Inflammatory macrophage (primary cell): Measurements from ENCODE around the gene XRN1.
"Not testable (repeated sequence)": the region's sequence is repeated elsewhere in the genome, so short reads cannot be mapped to it uniquely, and the experiment has no call there.

Experiments used
- DNase-seq, 2 donors: peaks; one replicate each; pipeline ENCODE4 v3.0.0-alpha.2; 2020 to 2022

XRN1 gene

GRCh38 chr3:142332390-142332789 is 115.4 kb downstream of the XRN1 start:
- DNase-seq, result no peak

DNA sequence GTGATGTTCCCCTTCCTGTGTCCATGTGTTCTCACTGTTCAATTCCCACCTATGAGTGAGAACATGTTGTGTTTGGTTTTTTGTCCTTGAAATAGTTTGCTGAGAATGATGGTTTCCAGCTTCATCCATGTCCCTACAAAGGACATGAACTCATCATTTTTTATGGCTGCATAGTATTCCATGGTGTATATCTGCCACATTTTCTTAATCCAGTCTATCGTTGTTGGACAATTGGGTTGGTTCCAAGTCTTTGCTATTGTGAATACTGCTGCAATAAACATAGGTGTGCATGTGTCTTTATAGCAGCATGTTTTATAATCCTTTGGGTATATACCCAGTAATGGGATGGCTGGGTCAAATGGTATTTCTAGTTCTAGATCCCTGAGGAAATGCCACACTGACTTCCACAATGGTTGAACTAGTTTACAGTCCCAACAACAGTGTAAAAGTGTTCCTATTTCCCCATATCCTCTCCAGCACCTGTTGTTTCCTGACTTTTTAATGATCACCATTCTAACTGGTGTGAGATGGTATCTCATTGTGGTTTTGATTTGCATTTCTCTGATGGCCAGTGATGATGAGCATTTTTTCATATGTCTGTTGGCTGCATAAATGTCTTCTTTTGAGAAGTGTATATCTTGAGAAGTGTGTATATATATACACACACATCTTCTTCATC is 123.4 kb downstream of the XRN1 start:
- not testable (repeated sequence) for DNase-seq

DNA sequence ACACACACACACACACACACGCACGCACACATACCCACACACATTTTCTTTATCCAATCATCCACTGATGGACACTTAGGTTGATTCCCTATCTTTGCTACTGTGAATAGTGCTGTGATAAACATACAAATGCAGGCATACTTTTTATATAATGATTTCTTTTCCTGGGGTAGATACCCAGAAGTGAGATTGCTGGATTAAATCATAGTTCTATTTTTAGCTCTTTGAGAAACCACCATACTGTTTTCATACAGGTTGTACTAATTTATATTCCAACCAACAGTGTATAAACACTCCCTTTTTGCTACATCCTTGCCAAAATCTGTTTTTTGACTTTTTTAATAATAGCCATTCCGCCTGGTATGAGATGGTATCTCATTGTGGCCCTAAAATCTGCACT is 127.9 kb downstream of the XRN1 start:
- DNase-seq, result no peak

DNA sequence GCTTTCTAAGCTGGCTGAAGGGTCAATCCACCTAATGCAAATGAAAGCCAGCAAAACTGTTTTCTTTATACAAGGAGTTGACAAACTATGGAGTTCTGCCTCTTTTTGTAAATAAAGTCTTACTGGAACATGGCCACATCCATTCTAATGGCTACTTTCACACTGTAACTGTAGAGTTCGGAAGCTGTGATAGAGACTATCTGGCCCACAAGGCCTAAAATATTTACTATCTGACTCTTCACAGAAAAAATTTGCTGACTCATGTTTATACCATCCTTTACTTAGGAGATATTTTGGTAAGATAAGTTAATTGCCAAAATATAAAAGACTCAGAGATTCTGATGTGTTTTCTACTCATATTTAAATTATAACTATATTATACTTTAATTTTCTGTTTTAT is 128.7 kb downstream of the XRN1 start:
- DNase-seq, result no peak

DNA sequence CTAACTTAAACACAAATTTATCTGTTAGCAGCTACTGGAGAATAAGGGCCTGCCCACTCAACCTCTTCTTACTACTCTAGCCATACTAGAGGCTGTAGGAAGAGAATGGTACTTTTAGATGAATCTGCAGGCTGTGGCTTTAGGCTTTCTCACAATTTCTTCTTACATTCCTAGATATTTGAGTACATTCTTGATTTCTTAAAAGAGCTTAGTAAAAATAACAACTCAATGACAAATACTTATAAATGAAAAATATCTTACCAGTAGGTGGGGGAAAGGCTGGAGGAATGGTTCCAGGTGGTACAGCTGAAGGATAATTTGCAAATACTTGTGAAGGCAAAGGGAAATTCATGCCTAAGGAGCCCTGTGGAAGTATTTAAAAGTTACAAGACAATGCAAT is 129.5 kb downstream of the XRN1 start:
- no peak for DNase-seq

DNA sequence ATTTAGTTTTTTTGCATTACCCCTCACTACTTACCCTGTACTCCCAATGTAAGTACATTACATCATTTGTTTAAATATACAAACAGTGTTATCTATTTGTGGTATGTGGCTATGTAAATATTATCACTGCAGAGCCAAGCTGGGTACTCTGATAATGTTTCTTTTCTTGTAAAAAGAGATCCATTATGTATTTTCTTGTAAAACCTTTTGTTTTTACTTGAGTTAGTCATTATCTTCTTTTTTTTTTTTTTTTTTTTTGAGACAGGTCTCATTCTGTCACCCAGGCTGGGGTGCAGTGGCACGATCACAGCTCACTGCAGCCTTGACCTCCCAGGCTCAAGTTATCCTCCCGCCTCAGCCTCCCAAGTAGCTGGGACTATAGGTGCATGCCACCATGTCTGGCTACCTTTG is 131.9 kb downstream of the XRN1 start:
- not testable (repeated sequence) for DNase-seq

- no peak for DNase-seq
Observed at GRCh38 chr3:142315083-142315482, 132.8 kb downstream of the XRN1 start.

GRCh38 chr3:142310439-142310838 is 137.4 kb downstream of the XRN1 start:
- DNase-seq, result no peak

- DNase-seq, result not testable (repeated sequence)
Observed at GRCh38 chr3:142302847-142303246, 145.0 kb downstream of the XRN1 start.

- DNase-seq, result no peak
Observed at GRCh38 chr3:142298626-142299025, 149.2 kb downstream of the XRN1 start.

- no peak for DNase-seq
Observed at GRCh38 chr3:142296507-142296906, 151.3 kb downstream of the XRN1 start.

DNA sequence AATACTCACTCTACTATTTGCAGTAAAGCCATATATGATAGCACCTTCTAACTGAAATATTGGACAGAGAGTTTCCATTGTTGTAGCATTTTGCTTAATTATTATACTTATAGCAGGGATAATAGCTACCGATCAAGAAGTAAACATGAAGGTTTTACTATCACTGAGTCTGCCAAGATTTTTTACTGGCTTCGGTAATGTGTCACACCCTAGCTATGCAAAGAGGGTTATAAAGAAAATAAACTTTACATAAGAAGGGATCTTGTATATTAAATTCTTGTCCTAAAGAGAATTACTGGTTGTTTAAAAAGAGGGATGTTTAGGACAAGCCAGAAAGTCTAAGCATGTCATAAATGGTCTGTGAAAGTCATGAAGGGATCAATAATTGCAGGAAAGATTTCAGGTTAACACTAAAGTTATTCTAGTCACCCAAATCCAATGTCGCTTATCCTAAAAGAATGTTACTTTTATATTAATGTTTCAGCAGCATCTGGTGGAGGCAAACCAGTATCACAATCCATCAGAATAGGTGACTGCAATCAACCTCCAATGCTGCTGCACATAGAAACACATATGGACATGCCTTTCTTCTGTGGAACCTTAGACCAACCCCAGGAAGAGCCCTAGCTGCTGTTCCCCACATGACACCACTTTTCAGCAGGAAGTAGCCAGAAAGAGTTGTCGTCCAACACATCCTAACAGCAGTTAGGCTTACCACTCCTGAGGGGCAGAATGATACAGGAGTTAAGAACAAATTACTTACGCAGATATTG is 159.8 kb downstream of the XRN1 start:
- no peak for DNase-seq

DNA sequence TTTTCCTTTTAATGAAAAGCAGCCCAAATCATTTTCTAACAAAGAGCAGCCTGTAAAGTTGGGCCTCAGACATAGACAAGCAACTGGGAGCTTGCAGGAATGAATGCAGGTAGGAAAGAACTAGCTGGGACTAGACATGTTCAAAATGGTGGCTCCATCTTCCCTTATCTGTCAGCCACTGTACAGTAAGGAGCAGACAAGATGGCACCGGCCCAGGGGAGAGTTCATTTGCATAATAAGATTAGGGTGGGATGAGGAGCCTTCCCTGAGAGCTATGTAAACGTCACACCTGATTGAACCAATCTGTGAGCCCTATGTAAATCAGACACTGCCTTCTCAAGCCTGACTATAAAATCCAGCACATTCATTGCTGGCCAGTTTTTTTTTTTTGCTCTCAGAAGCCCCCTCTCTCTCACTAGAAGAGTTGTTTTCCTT is 162.7 kb downstream of the XRN1 start:
- no peak for DNase-seq

DNA sequence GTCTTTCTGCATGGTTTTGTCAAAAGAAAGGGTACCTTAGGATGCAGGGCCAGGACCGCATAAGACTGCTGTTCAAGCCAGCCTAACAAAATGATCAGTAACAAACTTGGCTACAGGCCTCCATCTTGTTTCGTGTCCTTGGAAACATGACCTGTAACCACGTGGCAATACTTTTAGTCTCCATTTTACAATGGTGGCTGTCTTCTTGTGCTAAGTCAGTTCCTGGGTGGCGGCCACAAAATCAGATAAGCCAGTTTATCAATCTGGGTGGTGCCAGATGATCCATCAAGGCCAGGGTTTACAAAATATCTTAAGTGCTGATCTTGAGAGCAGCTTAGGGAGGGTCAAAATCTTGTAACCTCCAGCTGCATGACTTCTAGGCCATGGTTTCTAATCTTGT is 165.3 kb downstream of the XRN1 start:
- DNase-seq, result no peak

GRCh38 chr3:142281474-142281873 is 166.4 kb downstream of the XRN1 start:
- no peak for DNase-seq

GRCh38 chr3:142279965-142280590 is 167.8 kb downstream of the XRN1 start:
- DNase-seq, result peak; percentile 78 to 83

GRCh38 chr3:142278451-142278850 is 169.4 kb downstream of the XRN1 start:
- no peak for DNase-seq

GRCh38 chr3:142276781-142277180 is 171.1 kb downstream of the XRN1 start:
- peak; percentile 80 to 87 for DNase-seq

GRCh38 chr3:142275856-142276255 is 172.0 kb downstream of the XRN1 start:
- DNase-seq, result peak; percentile 56 to 95

DNA sequence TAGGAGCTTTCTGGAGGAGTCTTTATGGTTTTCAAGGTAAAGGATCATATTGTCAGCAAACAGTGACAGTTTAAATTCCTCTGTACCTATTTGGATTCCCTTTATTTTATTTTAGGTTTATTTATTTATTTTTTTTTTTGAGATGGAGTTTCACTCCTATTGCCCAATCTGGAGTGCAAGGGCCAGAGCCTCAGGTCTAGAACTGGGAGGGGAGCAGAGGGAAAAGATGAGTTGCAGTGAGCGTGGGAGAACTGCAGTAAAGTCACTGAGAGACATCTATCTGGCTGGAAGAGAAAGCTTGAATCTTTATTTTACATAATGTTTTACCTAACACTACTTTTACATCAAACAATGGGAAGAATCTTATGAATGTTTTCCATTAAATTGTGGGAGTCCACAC is 172.9 kb downstream of the XRN1 start:
- DNase-seq, result no peak

DNA sequence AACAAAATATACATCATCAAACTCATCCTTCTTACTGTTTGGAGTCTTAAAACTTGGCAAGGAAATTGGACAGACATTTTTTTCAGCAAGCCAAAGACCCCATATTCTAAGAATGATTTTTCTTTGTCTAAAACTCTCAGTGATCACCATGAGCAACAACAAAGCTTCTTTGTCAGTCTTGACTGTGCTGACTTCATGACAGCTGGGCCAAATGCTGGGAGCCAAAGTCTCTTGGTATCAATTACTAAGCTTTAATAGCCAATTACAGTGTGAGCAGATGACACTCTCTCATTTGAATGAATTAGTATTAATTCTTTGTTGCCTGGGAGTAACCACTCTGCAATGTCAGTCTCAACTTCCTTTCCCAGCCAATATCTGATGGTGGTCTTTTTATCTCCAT is 174.3 kb downstream of the XRN1 start:
- no peak for DNase-seq

DNA sequence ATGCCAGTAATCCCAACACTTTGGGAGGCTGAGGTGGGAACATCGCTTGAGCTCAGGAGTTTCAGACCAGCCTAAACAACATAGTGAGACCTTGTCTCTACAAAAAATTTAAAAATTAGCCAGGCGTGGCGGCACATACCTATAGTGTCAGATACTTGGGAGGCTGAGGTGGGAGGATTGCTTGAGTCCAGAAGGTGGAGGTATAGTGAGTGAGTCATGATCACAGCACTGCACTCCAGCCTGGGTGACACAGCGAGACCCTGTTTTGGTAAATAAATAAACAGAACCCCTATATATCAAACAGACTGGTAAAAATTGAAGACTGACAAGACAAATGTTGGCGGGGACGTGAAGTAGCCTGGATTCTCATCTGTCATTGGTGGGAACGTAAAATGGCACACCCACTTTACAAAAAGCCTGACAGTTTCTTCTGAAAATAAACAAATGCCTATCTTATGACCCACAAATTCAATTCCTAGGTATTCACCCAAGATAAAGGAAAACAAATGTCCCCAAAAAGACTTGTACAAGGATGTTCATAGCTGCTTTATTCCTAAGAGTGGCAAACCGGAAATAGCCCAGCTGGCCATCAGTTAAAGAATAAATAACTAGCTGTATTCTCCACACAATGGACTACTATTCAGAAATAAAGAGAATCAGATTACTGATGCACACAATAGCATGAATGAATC is 175.5 kb downstream of the XRN1 start:
- no peak for DNase-seq

DNA sequence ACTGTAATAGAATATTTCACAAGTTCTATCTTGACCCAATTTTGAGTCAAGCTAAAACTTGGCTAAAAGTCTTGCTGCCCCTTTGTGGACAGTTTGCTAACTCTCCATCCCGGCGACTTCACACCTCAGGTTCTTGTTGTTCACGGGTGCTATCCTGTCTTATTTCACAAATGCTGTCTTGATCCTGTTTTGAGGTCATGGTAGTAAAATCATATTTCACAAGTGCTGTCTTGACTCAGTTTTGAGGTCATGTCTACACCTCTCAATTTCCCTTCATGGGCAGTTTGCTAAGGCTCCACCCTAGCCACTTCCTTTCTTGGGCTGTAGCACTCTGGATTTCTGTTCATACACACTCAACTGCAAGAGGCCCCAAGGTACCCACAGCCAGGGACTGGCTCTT is 177.4 kb downstream of the XRN1 start:
- peak; percentile 59 to 83 for DNase-seq
